ENCODE results near the gene ZNF521. TPM values are rescaled to one million over a fixed set of nuclear protein-coding genes. Genes with fewer than 3 reads are reported as not detected.

ZNF521 gene
- total RNA-seq, 4 donors from 2014 or later = 4.7 to 15.4 (median 7.7) TPM

- no peak for DNase-seq (ENCODE audit: low spot score in 2 of 2)
- H3K4me3 ChIP-seq (ENCODE audit: low read depth, poor library complexity, severe bottlenecking) = no peak overlapping the region
- WGBS, 2 donors = 91 to 92% methylated on average over 18 of the region's 18 CpGs
- intact Hi-C loops (cut with DNase I; ENCODE audit: low total_unique reads) = no loop called here
- no peak for TF ChIP-seq POLR2A (IDR thresholded peaks at IDR 0.05)
These were observed 273.8 kb downstream of the ZNF521 start for GRCh38 chr18:25077944-25078723.

- intact Hi-C loops (cut with DNase I; ENCODE audit: low total_unique reads) = no loop called here
- no peak for DNase-seq (ENCODE audit: low spot score in 2 of 2)
- H3K4me3 ChIP-seq (ENCODE audit: low read depth, poor library complexity, severe bottlenecking) = no peak overlapping the region
- TF ChIP-seq, protein P1, sequence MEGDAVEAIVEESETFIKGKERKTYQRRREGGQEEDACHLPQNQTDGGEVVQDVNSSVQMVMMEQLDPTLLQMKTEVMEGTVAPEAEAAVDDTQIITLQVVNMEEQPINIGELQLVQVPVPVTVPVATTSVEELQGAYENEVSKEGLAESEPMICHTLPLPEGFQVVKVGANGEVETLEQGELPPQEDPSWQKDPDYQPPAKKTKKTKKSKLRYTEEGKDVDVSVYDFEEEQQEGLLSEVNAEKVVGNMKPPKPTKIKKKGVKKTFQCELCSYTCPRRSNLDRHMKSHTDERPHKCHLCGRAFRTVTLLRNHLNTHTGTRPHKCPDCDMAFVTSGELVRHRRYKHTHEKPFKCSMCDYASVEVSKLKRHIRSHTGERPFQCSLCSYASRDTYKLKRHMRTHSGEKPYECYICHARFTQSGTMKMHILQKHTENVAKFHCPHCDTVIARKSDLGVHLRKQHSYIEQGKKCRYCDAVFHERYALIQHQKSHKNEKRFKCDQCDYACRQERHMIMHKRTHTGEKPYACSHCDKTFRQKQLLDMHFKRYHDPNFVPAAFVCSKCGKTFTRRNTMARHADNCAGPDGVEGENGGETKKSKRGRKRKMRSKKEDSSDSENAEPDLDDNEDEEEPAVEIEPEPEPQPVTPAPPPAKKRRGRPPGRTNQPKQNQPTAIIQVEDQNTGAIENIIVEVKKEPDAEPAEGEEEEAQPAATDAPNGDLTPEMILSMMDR (IDR thresholded peaks at IDR 0.05) = no peak
- TF ChIP-seq POLR2A (IDR thresholded peaks at IDR 0.05) = no peak
- WGBS, 2 donors = 82 to 84% methylated on average over 19 of the region's 19 CpGs
These were observed 274.7 kb downstream of the ZNF521 start for GRCh38 chr18:25077038-25077943.

- no peak for DNase-seq (ENCODE audit: low spot score in 2 of 2)
- H3K4me3 ChIP-seq (ENCODE audit: low read depth, poor library complexity, severe bottlenecking) = no peak overlapping the region
- WGBS, 2 donors = 60 to 66% methylated on average over 3 of the region's 3 CpGs
- TF ChIP-seq, protein P1 (IDR thresholded peaks at IDR 0.05) = no peak
- intact Hi-C loops (cut with DNase I; ENCODE audit: low total_unique reads) = no loop called here
These were observed 276.2 kb downstream of the ZNF521 start for GRCh38 chr18:25075783-25076182.

DNA sequence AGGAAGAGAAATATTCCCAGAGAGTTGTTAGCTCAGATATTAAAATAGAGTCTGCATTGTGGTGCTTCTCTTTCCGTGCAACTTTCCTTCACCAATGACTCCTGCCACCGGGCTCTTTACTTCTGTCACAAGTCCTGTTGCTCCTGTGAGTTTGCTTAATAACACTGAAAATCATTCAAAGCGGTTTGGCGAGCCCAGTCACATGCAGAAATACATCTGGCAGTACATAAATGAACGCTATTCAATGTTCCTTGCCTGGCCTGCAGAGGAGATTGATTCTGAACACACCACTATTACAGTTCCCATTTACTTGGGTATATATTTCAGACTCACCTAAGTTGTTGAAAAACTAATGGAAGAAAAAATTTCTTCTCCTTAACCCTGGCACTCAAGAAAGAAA, 276.6 kb downstream of the ZNF521 start:
- no peak for DNase-seq (ENCODE audit: low spot score in 2 of 2)
- intact Hi-C loops (cut with DNase I; ENCODE audit: low total_unique reads) = no loop called here
- 60 to 63% methylated on average over 5 of the region's 5 CpGs for WGBS, 2 donors
- H3K4me3 ChIP-seq (ENCODE audit: low read depth, poor library complexity, severe bottlenecking) = no peak overlapping the region
- TF ChIP-seq, protein P1 (IDR thresholded peaks at IDR 0.05) = no peak
- TF ChIP-seq POLR2A (IDR thresholded peaks at IDR 0.05) = no peak

DNA sequence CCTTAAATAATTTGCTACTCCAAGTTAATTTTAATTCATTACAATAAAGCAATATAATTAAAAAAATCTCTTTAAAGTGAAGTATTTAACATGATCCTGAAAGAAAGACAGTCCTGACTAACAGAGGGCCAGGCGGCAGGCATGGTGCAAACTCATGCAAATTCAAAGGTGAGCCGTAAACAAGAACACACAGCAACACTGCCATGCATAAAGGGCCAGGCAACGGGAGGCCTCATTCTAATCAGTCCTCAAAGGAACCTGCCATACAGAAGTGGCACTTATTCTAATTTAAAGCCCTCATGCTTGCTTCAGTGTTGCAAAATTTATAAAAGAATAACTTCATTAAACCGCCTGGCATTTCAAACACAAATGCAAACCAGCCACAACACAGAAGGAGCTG, 277.0 kb downstream of the ZNF521 start:
- H3K4me3 ChIP-seq (ENCODE audit: low read depth, poor library complexity, severe bottlenecking) = no peak overlapping the region
- no peak for DNase-seq (ENCODE audit: low spot score in 2 of 2)
- TF ChIP-seq POLR2A (IDR thresholded peaks at IDR 0.05) = no peak
- TF ChIP-seq, protein P1 (IDR thresholded peaks at IDR 0.05) = no peak
- intact Hi-C loops (cut with DNase I; ENCODE audit: low total_unique reads) = no loop called here
- WGBS, 2 donors = 79 to 83% methylated on average over 4 of the region's 4 CpGs

DNA sequence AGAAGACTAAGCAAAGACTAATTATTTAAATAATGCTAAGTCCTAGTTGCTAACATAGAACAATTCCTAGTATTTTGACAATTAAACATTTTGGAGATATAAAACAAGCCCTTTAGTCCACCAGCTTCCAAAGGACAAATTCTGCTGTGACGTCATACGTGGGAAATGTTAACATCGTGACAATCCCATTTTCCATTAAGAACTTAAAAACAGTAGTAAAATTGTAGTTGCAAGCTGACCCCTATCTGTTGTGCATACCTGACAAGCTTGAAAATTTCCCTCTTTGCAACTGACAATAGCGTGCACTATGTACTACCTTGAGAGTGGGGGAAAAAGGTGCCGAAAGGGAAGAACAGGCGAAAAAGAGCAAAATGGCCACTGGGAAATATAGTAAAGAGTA, 279.8 kb downstream of the ZNF521 start:
- WGBS, 2 donors = 93 to 95% methylated on average over 6 of the region's 6 CpGs
- no peak for TF ChIP-seq POLR2A (IDR thresholded peaks at IDR 0.05)
- TF ChIP-seq, protein P1 (IDR thresholded peaks at IDR 0.05) = no peak
- intact Hi-C loops (cut with DNase I; ENCODE audit: low total_unique reads) = no loop called here
- H3K4me3 ChIP-seq (ENCODE audit: low read depth, poor library complexity, severe bottlenecking) = no peak overlapping the region
- no peak for DNase-seq (ENCODE audit: low spot score in 2 of 2)
